GM12892 (cell line): ENCODE results near the gene KDM2B.

Experiments used
- POLR2A ChIP-seq: IDR thresholded peaks from 2 replicates; pipeline ENCODE4 v1.6.1; 2011; ENCODE audit warnings: low read depth, low read length, control low read depth
- TAF1 ChIP-seq: IDR thresholded peaks from 2 replicates; pipeline ENCODE4 v1.6.1; 2011; ENCODE audit warnings: low read depth, mild to moderate bottlenecking, control low read depth, low read length, borderline replicate concordance

DNA sequence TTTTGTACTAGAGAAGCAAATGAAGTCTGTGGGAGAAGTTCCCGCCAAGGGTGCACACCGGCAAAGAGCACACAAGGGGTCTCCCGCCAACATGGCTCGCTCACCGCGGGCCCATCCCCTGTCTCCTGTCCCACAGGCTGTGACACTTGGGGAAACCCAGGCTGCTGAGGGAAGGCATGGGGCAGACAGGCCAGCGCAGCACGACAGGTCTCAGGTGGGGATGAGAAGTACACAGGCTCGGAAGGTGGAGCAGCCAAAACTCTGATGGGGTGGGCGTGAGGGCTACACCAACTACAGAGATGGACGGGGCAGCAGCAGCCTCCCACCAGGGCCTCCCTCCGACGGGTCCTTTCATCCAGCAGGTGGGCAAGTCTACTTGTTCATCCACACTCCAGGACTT, 116.5 kb downstream of the KDM2B start:
- TF ChIP-seq POLR2A, result 0 out of 2 replicates have a peak, but pooled peaks have one; percentile 25
- TF ChIP-seq TAF1, result no peak
